HG03354 (cell line): ENCODE results near the gene EVA1A.

ENCODE experiments used
- ATAC-seq: cut with Tn5 transposase; IDR thresholded peaks from one replicate; pipeline ENCODE4 v1.9.1; 2021; ENCODE audit warnings: mild to moderate bottlenecking; ENCODE audit not compliant: unreplicated experiment, poor library complexity, severe bottlenecking

The EVA1A gene

GRCh38 chr2:75592888-75593287, 32.1 kb upstream of the EVA1A start:
- ATAC-seq = no peak

- no peak for ATAC-seq
These were observed 31.3 kb upstream of the EVA1A start for GRCh38 chr2:75592030-75592429.

DNA sequence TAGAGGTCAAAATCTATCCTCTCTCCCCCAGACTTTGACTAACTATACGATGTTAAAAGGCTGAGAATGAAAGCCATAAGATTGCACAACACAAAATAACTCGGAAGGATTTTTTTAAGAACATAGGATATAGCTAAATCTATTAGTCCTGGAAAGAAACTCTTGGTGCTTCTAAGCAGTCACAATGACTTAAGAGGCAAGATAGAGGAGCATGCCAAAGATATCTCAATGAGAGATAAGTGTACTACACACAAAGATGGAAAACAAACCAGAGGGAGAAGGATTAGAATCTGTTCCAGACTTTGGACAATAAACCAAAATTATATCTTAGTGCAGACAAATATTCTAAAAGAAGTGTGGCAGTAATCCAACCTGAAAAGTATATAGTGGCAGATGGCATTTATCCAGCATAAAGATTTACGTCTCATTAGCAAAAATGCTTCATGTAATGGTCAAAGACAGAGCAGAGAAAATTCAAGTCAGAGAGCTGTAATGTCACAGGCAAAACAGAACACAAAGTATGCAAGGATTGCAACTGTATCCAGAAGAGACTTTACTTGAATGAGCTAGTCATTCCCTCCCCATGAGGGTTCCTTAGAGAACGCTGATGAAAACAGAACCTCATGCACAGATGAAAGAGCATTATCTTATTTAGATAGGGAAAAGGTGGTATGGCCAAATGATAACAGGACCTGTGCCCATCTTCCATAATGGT, 28.8 kb upstream of the EVA1A start:
- ATAC-seq = no peak

DNA sequence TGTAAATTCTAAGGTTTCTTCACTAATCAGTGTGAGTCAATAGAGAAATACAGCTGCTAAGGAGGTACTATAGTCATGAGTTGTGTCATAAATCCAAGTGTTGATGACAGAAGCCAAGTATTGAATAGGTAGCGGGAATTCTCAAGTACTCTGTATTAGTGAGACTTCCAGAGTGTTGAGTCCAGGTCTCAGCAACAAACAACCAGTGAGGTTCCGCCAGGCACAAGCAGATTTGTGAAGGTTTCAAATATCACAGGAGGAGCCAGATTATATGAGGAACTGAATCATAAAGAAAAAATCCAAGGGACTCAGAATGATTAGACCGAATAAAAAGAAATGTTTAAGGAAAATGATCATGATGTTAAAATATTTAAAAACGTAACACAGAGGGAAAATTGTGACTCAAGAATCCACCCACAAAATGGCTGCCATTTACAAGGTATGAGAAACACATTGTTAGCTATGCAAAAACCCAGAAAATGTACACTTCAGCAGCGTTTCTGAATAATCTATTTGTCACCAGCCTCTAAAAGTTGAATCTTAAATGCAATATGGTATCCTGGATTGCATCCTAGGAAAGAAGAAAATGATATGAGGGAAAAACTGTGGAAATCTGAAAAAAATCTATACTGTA, 27.3 kb upstream of the EVA1A start:
- ATAC-seq = no peak

- no peak for ATAC-seq
These were observed 26.2 kb upstream of the EVA1A start for GRCh38 chr2:75586971-75587370.

DNA sequence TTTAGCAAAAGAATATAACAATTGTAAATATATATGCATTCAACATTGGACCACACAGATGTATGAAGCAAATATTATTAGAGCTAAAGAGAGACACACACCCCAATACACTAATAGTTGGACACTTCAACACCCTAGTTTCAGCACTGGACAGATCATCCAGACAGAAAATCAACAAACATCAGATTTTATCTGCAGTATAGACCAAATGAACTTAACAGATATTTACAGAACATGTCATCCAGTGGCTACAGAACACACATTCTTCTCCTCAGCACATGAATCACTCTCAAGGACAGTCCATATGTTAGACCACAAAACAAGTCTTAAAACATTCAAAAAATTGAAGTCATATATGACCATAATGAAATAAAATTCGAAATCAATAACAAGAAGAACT, 22.1 kb upstream of the EVA1A start:
- ATAC-seq = no peak

GRCh38 chr2:75580606-75581005, 19.9 kb upstream of the EVA1A start:
- ATAC-seq = no peak

- ATAC-seq = no peak
These were observed 19.4 kb upstream of the EVA1A start for GRCh38 chr2:75580156-75580555.

DNA sequence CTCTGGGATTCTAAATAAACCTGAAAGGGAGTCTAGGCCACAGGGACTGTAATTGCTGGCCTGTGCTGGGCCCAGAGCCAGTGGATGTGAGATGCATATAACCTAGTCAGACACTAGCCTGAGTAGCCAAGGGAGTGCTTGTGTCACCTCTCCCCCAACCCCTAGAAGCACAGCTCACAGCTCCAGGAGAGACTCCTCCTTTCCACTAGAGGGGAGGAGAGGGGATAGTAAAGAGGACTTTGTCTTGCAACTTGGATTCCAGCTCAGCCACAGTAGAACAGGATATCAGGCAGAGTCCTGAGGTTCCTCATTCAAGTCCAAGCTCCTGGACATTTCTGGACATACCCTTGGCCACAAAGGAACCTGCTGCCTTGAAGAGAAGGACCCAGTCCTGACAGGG, 18.4 kb upstream of the EVA1A start:
- no peak for ATAC-seq

DNA sequence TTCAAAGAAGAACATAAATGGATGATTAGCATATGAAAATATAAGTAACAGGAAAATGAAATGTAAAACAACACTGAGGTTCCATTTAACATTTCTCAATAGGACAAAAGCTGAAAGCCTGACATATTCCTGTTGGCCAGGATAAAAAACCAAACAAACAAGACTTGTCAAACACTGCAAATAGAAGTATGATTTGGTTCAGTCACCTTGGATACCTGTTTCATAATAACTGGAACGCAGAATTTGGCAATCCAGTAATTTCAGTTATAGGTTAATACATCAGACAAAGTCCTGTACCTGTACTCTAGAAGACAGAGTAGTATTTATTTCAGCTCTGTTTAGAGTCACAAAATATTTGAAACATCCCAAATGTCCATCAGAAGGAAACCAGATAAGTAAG, 16.5 kb upstream of the EVA1A start:
- no peak for ATAC-seq

- no peak for ATAC-seq
These were observed 13.4 kb upstream of the EVA1A start for GRCh38 chr2:75574106-75574505.

- ATAC-seq = no peak
These were observed 12.6 kb upstream of the EVA1A start for GRCh38 chr2:75573145-75573878.

DNA sequence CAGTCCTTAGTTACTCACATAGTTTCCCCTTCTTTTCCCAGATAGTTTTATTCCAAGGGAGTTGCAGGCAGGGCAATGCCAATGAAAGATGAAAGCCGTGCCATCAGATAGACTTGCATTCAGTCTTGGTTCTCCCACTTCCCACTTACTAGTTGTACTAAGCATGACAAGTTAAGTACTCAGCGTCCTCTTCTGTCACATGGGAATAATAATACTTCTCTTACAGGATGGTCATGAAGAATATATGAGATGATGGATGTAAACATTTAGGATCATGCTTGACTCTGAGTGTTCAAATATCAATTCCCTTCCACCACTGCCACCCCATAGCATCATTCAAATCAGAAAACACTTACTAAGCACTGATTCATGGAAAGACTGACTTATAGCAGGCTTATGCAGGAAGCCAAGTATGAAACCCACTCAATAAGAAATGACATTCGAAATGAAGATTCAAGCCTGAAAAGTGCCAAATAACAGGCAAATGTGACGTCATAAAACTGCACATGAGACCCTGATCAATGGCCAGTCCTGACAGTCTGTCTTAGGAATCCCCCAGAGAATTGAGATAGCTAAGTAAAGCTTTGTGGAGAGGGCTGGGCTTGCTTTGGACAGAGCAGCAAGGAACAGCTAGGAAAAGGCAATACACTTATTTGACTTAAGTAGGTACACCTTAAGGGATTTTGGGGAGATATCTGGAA, 11.1 kb upstream of the EVA1A start:
- ATAC-seq = no peak

- no peak for ATAC-seq
These were observed 10.4 kb upstream of the EVA1A start for GRCh38 chr2:75570948-75571729.

GRCh38 chr2:75570024-75570947, 9.5 kb upstream of the EVA1A start:
- no peak for ATAC-seq

GRCh38 chr2:75569546-75569945, 8.8 kb upstream of the EVA1A start:
- ATAC-seq = no peak

DNA sequence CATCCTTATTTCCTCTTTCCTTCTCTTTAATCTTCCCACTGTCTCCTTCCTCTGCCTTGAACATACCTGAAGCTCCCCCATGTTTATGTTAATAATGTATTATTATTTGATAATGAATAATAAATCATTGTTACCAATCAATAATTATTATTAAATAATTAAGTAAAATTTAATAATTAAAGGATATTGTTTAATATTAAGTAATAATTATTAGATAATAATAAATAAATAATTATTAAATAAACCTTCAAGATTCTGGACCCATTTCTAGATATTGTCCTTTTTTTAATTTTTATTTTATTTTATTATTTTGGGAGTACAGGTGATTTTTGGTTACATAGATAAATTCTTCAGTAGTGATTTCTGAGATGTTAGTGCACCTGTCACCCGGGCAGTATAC, 7.4 kb upstream of the EVA1A start:
- no peak for ATAC-seq
